Right ventricle myocardium superior (tissue), 1 donor: Measurements from ENCODE around the gene RDH5. TPM values are rescaled to one million over a fixed set of nuclear protein-coding genes. Genes with fewer than 3 reads are reported as not detected.

Experiments used
- ATAC-seq: fragments of 200-7000 bp; cut with Tn5 transposase; one replicate; pipeline ENCODE4 v1.9.1; 2020; ENCODE audit warnings: mild to moderate bottlenecking; ENCODE audit not compliant: poor library complexity
- DNase-seq: peaks from one replicate; pipeline ENCODE4 v3.0.0-alpha.2; 2020
- intact Hi-C: fragments of 100-400 bp; cut with DNase I; formaldehyde crosslinking; loops from one replicate; pipeline ENCODE4 v1.11.2; 2022
- total RNA-seq: library from RNA; stranded (reverse); fragmentation: NEBNext Ultra II Directional; extraction: Animal tissue kit (Norgen Biotek cat#: 25700); gene quantifications from one replicate; pipeline ENCODE4 v1.2.1, GENCODE V29; 2021
- donor health status: DM: no; HTN: yes; CAD: no; lungs with severe emphysema.

The RDH5 gene
- total RNA-seq, 1 donor from 2014 or later = 10.1 TPM

DNA sequence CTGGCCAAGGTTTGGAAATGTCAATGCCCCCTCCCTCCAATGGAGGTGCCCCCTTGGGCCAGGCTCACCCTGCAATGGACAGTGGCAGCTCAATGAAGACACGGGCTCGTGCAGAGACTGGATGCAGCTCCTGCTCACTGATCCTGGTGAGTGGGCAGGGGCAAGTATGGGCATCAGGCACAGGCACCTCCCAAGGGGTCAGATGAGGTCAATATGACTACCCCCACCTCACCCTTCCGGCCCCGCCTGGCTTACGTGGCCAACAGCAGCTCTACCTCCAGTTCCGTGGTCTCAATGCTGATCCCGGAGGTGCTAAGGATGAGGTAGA is 26.0 kb upstream of the RDH5 start:
- DNase-seq (no peak), ATAC-seq (no peak)
- intact Hi-C loops = no loop called here

DNA sequence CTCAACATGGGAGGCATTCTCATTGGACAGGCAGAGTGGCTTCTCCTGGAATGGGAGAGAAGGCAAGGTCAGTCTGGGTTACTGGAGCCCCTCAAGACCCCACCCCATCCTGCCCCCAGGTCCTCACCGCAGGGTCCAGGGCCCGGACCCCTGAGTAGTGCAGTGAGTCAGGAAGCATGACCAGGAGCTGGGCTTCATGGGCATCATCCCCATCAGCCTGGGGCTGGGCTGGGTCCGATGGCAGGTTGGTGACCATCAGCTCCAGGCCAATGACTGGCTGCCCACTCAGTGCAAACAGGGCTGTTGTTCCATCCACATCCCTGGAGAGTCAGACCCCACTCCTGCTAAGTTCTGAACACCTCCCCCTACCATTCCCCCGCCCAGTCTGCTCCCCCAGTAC is 25.5 kb upstream of the RDH5 start:
- ATAC-seq = no peak
- DNase-seq = no peak
- intact Hi-C loops = no loop called here

DNA sequence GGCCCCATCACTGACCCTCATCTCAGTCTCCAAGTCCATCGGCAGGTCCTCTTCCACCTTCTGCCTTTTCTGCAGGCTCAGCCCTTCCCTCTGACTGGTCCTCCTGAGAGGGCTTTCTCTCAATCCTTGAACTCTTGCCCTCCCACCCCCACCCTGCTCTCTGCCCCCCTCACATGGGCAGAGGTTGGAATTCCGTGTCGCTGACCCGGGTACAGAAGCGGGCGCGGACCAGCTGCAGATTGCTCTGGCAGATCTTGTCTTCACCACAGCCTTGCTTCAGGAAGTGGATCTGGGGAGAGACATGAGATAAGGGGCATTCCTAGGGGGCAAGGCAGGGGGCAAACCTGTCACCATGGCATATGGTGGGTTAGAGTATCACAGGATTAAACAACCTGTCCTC is 24.8 kb upstream of the RDH5 start:
- no peak for ATAC-seq
- no peak for DNase-seq
- intact Hi-C loops = no loop called here

DNA sequence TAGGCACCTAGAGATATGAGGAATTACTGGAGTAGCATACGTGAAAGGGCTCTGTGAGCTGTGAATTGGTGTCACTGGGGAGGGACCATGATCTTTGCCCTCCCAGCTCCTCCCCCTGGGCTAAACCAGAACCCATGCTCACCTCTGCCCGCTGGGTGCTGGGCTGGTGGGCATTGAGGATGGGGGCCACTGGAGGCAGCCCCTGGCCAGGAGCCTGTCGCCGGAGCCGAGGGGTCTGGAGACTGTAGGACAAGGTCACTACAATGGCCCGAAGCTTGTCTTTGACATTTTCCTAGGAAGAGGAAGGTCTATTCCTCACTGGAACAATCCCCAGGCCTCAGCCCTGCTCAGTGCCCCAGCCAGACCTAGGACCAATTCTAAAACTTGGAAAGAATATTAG is 24.1 kb upstream of the RDH5 start:
- no peak for DNase-seq
- intact Hi-C loops = no loop called here
- no peak for ATAC-seq

DNA sequence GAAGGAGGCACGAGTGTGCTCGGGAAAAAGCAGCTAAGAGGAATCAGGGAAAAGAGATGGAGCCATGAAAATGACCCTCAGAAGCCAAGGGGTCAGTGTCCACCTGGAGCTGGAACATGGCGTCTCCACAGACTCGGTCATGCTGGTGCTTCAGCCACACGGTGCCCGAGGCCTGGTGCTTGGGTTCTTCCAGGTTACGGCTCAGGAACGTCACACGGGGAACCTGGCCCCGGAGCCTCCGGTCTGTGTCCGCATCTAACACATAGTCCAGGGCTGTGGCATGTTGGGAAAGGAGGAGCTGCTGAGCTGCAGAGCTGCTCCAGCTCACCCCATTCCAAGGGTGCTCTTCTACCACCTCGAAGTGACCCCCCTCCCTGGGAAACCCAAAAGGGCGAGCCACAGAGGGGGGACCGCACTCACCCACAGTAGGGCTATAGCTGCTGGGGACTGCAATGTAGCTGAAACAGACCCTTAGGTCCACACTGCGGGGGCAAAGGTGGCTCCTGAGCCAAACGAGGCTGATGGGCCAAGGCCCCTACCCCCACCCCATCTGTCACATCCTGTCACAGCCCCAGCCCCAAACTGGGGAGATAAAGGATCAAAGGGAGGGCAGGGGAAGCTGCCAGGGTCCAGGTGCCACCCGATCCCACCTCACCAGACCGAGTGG is 23.3 kb upstream of the RDH5 start:
- no peak for DNase-seq

DNA sequence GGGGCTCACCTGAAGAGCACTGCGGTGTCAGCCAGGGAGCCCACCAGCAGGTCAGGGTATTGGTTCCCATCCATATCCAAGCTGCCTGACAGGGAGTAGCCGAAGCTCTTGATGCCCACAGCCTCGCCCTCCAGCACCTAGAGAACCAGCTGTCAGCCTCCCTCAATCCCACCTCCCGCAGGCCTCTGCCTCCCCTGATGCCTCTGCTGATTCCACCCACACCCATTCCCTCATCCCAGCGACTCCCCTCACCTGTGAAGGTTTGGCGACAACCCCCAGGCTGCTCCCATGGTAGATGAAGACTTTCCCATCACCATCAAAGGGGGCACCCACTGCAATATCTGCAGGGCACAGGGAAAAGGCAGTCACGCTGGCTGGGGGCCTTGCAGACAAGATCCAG is 22.5 kb upstream of the RDH5 start:
- no peak for DNase-seq
- intact Hi-C loops = no loop called here
- ATAC-seq = no peak

More for the DNA sequence above, 23.3 kb upstream of the RDH5 start:
- ATAC-seq = no peak
- intact Hi-C loops = no loop called here

DNA sequence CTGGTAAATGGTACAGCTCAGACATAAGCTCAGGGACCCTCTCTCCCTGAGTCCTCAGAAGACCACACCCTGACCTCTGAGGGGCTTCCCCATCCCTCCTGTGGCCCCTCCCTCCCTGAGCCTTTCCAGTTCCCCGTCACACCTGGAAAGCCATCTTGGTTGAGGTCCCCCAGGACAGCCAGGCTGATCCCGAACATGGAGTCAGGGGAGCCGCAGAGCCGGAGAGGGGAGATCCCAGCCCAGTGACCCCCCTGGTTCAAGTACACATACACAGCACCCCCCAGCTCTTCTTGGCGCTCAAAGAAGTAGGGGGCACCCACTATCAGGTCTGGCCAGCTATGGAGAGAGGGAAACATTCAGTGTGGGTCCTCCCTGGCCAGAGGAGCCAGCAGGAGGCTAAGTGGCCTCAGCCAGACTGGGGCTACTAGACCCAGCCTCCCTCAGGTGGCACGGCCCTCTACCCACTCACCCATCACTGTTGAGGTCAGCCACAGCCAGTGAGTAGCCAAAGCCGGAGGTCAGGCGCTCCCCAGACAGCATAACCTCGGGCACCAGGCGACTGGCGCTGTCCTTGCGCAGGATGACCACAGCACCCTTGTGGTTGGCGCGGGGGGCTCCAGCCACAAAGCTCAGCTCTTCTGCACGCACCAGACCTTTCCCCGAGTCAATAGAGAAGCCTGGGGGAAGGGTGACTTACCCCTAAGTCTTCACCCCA is 21.8 kb upstream of the RDH5 start:
- DNase-seq = no peak
- no peak for ATAC-seq

DNA sequence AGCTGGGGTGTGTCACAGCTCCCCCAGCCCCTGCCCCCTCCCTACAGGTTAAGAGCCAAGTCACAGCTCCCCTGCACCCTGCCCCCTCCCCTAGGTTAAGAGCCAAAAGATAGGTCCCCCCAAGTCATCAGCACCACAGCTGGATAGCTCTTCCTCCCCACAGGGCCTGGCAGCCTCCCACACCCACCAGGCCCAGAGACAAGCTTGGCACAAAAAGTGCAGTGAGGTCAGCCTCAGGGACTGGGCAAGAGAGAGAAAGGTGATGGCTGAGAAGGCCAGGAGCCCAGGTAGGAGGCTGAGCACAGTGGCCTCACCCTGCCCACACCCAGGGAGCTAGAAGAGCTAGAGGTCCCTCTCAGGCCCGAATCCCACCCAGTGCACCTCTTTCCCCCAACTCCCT is 21.2 kb upstream of the RDH5 start:
- DNase-seq = no peak
- intact Hi-C loops = no loop called here
- no peak for ATAC-seq

More for the DNA sequence above, 21.8 kb upstream of the RDH5 start:
- intact Hi-C loops = no loop called here

DNA sequence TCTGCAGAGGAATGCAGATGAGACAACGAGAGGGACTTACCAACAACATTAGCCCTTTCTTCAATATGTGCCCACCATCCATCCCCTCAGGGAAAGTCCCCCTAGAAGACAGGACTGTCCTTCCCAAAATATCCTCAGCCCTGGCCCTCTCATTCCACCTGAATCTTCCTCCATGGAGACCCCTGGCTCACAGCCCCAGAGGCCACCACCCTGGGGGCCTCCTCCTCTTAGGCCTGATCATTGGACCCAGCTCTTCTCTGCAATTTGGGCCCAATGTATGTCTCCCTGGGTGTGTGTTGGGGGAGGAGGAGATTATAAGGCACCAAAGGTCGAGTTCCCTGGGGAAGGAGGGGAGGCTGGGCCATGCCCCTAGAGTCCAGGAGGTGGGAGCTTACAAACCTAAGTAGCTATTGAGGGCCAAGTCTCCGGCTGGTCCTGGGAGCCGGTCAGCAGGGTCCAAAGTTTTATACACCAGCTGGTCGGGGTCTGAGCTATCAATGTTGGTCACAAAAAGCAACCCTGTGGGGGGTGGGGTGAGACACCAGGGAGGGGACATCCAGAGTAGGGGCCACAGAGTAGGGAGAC is 20.6 kb upstream of the RDH5 start:
- no peak for DNase-seq
- intact Hi-C loops = no loop called here
- no peak for ATAC-seq

DNA sequence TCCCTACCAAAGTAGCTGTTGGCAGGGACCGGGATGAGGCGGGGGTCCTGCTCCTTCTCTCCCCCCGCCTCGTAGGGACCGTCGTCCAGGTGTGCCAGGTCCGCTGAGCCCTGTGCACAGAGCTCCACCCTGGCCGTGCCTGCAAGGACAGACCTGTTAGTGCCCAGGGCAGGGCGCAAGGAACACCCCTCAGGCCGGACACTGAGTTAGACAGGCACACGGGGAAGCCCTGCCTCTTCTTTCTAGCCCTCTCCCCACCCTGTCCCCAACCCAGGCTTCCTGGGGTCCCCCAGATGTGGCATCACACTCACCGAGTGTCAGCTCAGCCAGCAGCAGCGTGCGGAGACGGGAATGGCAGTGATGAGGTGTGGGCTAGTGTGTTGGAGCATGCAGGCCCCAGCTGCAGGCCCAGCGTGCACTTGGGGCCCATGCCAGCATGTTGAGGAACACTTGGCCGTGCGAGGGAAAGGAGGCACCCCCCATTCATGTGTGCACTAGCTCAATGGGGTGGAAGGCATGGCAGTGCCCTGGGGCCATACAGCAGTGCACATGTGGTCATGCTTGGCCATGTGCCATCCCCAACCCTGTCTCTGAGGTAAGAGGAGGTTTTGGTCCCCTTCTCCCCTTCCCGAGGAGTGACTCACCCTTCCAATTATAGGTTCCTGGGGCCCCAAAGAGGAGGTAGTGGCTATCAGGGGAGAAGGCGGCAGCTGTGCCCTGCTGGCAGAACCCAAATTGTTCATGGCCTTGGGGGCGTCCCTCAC is 19.8 kb upstream of the RDH5 start:
- intact Hi-C loops = no loop called here
- DNase-seq (no peak), ATAC-seq (peak; percentile 6)

DNA sequence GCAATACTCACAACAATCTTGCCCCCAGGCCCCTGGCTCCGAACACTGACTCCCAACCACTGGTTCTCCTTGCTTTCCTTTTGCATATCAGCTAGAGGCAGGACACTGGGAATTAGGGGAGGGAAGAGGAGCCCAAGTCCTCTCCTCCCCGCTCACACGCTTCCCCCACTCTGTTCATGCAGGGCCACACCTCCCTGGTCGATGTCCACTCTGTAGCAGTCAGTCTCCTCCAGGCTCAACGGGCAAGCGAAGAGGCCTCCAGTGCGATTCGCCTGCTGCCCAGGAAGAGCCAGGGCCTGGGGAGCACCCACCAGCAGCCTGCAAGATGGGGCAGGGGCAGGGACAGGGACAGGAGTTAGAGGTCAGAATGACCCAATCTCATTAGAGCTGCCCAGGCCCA is 17.3 kb upstream of the RDH5 start:
- intact Hi-C loops = no loop called here
- no peak for ATAC-seq
- no peak for DNase-seq

DNA sequence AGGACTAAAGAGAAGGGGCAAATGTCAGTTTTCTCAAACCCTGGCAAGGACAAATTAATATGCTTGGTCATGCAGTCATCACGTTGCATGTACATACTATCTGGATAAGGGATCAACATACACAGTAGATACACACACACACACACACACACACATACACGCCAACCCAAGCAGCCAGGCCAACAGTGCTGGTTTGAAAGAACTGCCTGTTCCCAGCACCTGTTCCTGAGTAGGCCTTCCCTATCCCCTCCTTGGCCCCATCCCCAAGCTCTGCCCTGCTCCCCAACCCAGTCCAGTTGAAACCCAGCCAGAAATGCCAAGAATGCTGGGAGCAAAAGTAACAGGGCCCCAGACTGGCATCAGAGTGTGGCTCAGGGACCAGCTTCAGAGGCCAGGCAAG is 16.9 kb upstream of the RDH5 start:
- DNase-seq = peak; percentile 65
- intact Hi-C loops = no loop called here
- peak; percentile 44 for ATAC-seq

DNA sequence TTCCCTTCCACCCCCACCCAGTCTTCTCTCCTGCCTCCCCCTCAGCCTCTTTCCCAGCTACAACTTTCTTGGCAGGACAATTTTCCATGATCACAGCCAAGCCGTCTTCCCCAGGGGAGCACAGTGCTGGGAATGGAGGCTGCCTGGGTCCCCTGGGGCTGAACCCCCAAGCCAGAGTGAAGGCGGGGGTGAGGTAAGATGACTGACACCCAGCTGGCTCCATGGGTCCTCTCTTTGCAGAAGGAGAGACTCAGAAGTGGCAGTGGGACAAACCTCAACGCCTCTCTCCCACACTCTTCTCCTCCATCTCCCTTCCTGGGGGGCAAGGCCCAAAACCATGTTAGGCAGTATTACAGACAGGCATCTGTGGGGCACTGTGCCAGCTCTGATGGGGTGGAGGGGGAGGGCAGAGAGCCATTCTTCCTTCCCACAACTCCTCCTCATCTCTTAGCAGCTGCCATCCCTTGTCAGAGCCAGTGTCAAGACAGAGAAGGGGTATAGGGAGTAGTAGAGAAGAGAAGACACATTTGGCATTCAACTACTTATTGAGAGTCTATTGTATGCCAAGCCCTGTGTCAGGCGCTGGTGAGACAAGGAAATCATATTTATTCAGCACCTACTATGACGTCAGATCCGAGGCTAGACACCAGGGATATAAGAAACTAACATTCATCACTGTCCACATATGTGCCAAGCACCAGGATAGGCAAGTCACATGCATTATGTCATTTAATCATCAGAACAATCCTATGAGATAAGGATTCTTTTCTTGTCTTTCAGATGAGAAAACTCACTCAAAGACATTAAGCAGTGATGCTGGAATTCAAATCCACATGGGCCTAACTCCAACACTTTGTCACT is 16.1 kb upstream of the RDH5 start:
- peak; percentile 63 for DNase-seq
- intact Hi-C loops = no loop called here
- ATAC-seq = no peak

DNA sequence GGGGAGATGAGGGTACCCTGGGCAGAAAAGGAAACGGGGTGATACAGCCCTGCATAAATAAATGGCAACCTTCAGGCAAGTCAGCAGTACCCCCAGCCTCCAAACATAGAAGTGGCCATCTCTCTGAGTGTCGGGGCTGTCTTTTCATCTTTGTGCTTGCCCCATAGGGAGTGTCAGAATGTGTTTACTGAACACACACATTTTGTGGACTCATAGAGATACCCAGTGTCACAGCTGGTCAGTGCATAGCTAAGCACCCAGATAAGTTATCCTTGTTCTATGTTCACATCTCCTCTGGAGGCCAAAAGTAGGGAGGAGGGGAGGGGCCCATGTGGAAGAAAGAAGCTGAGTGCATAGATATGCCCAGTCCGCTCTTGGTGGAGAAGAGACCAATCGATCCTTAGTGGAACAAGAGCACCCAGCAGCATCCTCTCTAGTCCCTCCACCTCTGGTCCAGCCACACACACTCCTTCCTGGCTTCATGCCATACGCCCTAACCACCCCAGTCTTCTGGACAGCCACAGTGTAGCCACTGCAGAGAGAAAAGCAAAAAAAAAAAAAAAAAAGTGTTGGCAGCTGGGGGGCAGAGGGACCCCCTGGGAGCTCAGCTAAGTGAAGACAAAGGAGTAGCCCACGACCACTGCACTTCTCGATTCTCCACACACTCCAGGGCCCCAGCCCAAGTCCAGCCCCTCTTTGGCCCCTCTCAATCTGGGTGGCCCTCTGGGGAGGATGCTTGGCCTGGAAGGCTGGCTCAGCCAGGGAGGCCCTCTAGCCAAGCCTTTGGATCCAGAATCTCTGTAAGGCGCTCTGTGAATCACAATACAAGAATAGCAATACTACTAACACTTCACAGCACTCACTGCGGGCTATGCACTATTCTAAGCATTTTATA is 15.1 kb upstream of the RDH5 start:
- intact Hi-C loops = no loop called here
- ATAC-seq = no peak
- DNase-seq = peak; percentile 55

DNA sequence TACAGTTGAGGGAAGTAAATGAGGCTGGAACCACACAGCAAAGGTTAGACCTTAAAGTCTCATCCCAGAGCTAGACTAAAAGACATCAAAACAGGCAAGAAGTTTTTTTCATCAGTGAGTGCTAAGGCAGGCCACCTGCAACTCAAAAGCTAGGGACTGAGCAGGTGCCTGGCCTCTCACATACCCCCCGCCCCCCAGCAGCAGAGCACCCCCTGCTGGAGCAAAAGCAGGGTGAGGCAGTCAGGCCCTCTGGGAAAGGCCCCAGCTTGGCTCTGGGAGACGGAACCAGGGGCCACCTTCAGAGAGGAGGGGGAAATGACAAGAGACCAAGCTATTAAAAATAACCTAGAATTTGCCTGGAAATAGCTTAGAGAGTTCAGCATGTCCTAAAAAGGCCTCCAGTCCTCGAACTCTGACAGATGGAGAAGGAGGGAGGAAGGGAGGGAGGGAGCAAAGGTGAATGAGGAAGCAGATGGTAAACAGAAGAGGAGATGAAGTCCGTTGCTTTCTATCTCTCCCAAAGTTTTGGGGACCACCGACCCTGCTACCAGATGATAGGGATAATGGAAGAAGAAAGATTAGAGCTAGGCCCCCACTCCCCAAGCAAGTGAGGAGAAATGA is 14.3 kb upstream of the RDH5 start:
- DNase-seq (peak; percentile 47), ATAC-seq (no peak)
- intact Hi-C loops = no loop called here

DNA sequence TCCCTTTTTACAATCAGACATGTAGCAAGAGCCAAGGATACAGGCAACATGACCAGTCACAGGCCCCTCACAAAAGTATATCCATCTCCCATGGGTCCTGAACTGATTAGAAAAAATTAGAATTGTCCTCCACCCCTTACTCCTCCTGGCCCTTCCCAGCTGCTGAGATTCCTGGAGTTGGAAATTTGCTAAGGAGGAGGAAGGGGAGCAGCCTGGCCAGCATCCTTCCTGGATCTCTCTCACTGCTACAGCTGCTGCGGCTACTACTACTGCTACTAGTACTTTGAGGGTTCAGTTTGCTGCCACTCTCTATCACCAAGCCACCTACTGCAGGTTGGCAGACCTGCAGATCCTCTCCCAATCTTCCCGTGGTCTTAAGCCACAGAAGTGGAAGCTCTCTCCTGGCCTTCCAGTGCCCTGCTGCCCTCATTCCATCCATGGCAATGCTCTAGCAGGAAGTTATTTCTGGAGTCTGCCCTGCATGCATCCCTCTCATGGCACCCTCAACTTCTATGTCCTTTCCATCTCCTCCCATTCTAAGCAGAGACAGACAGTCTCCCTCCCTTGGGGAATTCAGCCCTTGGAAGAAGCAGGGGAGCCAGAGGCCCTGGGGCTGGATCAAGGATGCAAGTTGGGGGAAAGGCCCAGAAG is 13.5 kb upstream of the RDH5 start:
- intact Hi-C loops = no loop called here
- DNase-seq = peak; percentile 17
- no peak for ATAC-seq

DNA sequence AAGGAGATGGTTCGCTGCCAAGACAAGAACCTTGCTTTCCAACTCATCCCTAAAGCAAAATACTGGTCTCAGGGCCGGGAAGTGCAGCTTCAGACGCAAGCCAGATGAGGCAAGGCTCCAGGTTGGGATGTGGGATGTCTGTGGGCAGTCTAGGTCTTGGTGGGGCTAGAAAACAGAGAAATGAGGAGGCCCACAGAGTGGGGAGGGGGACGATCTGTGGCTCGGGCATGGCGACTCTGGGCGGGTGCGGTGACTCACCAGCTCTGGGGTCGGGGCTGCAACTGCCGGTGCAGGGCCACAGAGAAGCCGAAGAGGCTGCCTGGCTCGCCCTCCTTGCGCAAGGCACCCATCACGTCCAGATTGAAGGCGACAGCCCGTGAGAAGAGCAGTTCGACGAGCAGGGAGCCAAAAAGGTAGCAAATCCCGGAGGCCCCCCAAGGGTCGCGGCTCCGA is 12.9 kb upstream of the RDH5 start:
- intact Hi-C loops = no loop called here

More for the DNA sequence above, 12.9 kb upstream of the RDH5 start:
- ATAC-seq = no peak
- peak; percentile 62 for DNase-seq
